ENCODE data around the gene TNS2.
A peak's percentile ranks its signal among the peaks of the same experiment; 100 is the strongest.
"Not testable (repeated sequence)": the region's sequence is repeated elsewhere in the genome, so short reads cannot be mapped to it uniquely, and the experiment has no call there.

The TNS2 gene

GRCh38 chr12:53096089-53096741 is 46.4 kb downstream of the TNS2 start:
- DNase-seq (ENCODE audit: low read depth): no peak

GRCh38 chr12:53096759-53097158 is 46.9 kb downstream of the TNS2 start:
- no peak for DNase-seq (ENCODE audit: low read depth)

DNA sequence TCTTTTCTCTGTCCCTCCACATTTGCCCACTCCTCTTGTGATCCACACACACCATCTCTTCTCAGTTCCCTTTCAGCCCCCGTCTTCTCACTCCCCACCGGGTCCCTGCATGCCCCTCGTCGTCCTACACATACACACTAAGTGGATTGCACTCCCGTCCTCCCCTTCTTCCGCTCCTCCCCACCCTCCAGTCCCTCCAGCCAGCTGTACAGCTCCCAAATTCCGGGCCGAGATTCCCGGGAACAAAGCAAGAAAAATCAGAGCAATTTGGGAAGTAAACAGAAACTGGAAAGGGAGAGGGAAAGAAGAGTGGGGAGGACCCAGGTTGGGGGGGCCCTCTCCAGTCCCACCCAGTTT is 47.3 kb downstream of the TNS2 start:
- no peak for DNase-seq (ENCODE audit: low read depth)

GRCh38 chr12:53097564-53098353 is 47.9 kb downstream of the TNS2 start, which contains the start of gene IGFBP6:
Gene IGFBP6 (plus strand): TSS chr12:53097667. CDS start chr12:53097718, 51 bp downstream.
- no peak for DNase-seq (ENCODE audit: low read depth)

GRCh38 chr12:53098354-53098981 is 48.6 kb downstream of the TNS2 start:
- DNase-seq (ENCODE audit: low read depth): no peak

GRCh38 chr12:53099071-53099882 is 49.4 kb downstream of the TNS2 start:
- DNase-seq (ENCODE audit: low read depth): peak; percentile 83

DNA sequence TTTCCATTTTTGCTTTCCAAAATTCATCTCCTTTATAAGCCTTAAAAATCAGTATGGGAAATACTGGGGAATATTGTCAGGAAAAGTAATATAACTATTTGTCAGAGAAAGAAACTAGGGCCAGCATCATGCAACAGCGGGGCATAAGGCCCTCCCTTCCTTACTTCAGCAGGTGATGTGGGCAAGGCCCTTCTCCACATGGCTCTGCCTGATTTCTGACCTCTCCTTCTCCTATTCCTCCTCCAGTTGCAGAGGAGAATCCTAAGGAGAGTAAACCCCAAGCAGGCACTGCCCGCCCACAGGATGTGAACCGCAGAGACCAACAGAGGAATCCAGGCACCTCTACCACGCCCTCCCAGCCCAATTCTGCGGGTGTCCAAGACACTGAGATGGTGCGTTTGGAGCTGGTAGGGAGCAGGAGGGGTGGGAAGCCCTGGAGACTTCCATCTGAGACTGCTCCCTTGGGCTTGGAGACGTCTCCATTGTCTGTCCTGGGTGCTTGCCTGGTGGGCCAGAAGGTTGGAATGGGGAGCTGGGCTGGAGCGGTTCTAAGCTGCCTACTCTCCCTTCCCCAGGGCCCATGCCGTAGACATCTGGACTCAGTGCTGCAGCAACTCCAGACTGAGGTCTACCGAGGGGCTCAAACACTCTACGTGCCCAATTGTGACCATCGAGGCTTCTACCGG is 50.7 kb downstream of the TNS2 start:
- no peak for DNase-seq (ENCODE audit: low read depth)

- no peak for DNase-seq (ENCODE audit: low read depth)
Measured at GRCh38 chr12:53101266-53101665, 51.4 kb downstream of the TNS2 start.

- DNase-seq (ENCODE audit: low read depth): no peak
Measured at GRCh38 chr12:53101931-53102781, 52.3 kb downstream of the TNS2 start.

DNA sequence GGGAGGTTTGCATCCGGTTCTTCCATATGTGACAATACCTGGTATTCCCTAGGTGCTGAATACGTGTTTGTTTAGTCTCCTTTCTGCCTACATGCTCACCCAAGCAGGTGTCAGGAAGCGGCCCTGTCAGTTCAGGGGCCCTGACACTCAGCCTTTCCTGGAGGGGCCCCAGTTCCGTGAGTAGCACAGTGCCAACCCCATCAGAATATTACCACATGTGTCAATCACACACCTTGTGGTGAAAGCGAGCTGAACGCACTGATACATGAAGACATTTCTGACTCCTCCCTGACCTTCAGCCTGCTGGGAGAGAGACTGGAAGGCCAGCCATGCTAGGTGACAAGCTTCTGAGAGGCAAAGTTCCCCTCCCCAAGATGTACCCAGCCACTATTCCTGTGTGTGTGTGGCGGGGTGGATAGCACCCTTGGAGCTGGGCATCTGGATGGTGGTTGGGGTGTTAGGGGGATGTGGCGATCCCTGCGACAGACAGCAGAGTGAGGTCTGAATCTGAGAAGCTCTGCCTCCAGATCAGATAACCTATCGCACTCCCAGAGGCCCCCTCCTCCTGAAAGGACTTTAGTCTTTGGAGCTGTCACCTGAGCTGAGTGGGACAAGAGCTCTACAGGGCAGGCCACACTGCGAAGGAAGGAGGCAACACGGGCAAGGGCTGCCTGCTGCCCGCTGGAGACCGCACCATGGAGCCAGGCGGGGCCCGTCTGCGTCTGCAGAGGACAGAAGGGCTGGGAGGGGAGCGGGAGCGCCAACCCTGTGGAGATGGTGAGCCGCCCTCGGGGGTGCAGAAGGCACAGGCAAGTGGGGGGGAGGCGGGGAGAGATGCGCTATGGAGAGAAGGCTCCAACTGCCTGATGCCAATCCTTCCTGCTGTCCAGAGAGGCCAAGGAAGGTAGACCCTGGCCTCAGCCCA is 53.3 kb downstream of the TNS2 start, which contains the start of gene SOAT2:
Gene SOAT2, plus strand, starts transcription at position 604 of the 925 bp plus-strand sequence. Its CDS starts 92 bp downstream, at position 696.
- no peak for DNase-seq (ENCODE audit: low read depth)

- DNase-seq (ENCODE audit: low read depth): no peak
Measured at GRCh38 chr12:53103860-53104305, 54.0 kb downstream of the TNS2 start.

GRCh38 chr12:53105256-53105655 is 55.4 kb downstream of the TNS2 start:
- no peak for DNase-seq (ENCODE audit: low read depth)

GRCh38 chr12:53105712-53106439 is 56.0 kb downstream of the TNS2 start:
- no peak for DNase-seq (ENCODE audit: low read depth)

- DNase-seq (ENCODE audit: low read depth): no peak
Measured at GRCh38 chr12:53107122-53107521, 57.3 kb downstream of the TNS2 start.

DNA sequence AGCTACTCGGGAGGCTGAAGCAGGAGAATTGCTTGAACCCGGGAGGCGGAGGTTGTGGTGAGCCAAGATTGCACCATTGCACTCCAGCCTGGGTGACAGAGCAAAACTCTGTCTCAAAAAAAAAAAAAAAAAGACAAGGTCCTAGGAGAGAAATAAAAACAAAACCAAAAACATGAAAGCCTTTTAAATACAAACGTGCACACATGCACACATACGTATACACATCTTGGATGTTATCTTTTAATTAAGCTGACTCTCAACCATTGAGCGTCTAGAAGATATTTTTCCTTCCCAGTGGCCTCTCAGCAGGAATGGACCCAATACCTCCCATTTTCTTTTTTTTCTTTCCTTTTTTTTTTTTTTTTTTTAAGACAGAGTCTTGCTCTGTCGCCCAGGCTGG is 62.6 kb downstream of the TNS2 start:
- not testable (repeated sequence) for DNase-seq (ENCODE audit: low read depth)

- DNase-seq (ENCODE audit: low read depth): no peak
Measured at GRCh38 chr12:53113136-53113705, 63.4 kb downstream of the TNS2 start.

- DNase-seq (ENCODE audit: low read depth): no peak
Measured at GRCh38 chr12:53113951-53114350, 64.1 kb downstream of the TNS2 start.

Data from stimulated activated CD8-positive, alpha-beta memory T cell treated with anti-CD3 and anti-CD28 coated beads, Interleukin-15, amount 100 ng/mL, for 24 hours (primary cell).